ENCODE data around the gene SATB1. TPM values are rescaled to one million over a fixed set of nuclear protein-coding genes. Genes with fewer than 3 reads are reported as not detected.

The SATB1 gene
- total and polyA plus RNA-seq, 8 donors: 7.7 to 168 (median 54.5) TPM

DNA sequence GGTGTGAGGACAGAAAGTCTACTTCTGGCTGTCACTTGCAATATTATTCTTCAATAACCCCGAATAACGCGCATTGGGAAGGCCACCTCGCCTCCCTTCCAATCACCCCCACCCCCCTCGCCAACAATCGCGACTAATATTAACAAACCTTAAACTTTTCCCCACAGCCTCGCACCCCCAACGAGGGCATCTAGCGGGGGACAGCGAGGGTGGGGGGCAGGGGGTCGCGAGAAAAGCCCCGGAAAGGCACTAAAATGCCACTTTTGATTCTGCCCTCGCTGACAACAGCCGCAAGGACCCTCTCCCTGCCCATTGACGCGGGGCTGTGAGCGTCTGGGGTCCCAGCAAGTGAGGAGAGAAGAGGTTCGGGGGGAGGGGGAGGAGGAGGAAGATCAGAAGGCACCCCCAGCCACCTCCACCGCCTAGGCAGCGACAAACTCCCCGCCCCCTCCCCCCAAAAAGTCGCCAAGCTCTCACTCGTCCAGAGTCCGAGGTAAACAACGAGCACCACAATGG is 868 bp downstream of the SATB1 start:
- TF ChIP-seq EP300 (IDR thresholded peaks at IDR 0.05) (no peak), POLR2A (IDR thresholded peaks at IDR 0.05) (no peak), POLR2AphosphoS5 (IDR thresholded peaks at IDR 0.05) (no peak)
- TF ChIP-seq, protein P1, sequence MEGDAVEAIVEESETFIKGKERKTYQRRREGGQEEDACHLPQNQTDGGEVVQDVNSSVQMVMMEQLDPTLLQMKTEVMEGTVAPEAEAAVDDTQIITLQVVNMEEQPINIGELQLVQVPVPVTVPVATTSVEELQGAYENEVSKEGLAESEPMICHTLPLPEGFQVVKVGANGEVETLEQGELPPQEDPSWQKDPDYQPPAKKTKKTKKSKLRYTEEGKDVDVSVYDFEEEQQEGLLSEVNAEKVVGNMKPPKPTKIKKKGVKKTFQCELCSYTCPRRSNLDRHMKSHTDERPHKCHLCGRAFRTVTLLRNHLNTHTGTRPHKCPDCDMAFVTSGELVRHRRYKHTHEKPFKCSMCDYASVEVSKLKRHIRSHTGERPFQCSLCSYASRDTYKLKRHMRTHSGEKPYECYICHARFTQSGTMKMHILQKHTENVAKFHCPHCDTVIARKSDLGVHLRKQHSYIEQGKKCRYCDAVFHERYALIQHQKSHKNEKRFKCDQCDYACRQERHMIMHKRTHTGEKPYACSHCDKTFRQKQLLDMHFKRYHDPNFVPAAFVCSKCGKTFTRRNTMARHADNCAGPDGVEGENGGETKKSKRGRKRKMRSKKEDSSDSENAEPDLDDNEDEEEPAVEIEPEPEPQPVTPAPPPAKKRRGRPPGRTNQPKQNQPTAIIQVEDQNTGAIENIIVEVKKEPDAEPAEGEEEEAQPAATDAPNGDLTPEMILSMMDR (IDR thresholded peaks at IDR 0.05): no peak
- H3K27ac ChIP-seq: peak overlapping the region; percentile 83 to 93 (median 87)
- peaks cover 0 to 14% (median 7%) of the 10 kb centered on the region in 4 donors for H3K36me3 ChIP-seq
- intact Hi-C loops (cut with DNase I; ENCODE audit: low total_unique reads): no loop called here
- H3K9me3 ChIP-seq: no peaks in the 10 kb centered on the region
- peak in 1 of 2 donors; percentile 46 for DNase-seq
- WGBS, 5 donors: 0 to 1% (median 0%) methylated on average over 22 to 27 of the region's 27 CpGs
- H3K4me1 ChIP-seq: peaks cover 6 to 43% (median 26%) of the 10 kb centered on the region in 4 donors
- H3K27me3 ChIP-seq: no peaks in the 10 kb centered on the region
- peak overlapping the region; percentile 78 to 94 (median 86) for H3K4me3 ChIP-seq

- TF ChIP-seq, protein P1 (IDR thresholded peaks at IDR 0.05): no peak
- TF ChIP-seq POLR2A (IDR thresholded peaks at IDR 0.05) (no peak), EP300 (IDR thresholded peaks at IDR 0.05) (no peak), POLR2AphosphoS5 (IDR thresholded peaks at IDR 0.05) (no peak)
- no peaks in the 10 kb centered on the region for H3K9me3 ChIP-seq
- intact Hi-C loops (cut with DNase I; ENCODE audit: low total_unique reads): no loop called here
- DNase-seq: peak; percentile 48 to 80
- 2 to 5% (median 4%) methylated on average over 22 of the region's 22 CpGs for WGBS, 5 donors
- no peaks in the 10 kb centered on the region for H3K27me3 ChIP-seq
- H3K4me3 ChIP-seq: peak overlapping the region; percentile 78 to 94 (median 86)
- peaks cover 0 to 15% (median 7%) of the 10 kb centered on the region in 4 donors for H3K36me3 ChIP-seq
- peaks cover 6 to 47% (median 27%) of the 10 kb centered on the region in 4 donors for H3K4me1 ChIP-seq
- H3K27ac ChIP-seq: peak overlapping the region; percentile 83 to 93 (median 87)
These were observed 1.5 kb downstream of the SATB1 start for GRCh38 chr3:18423401-18424212.

DNA sequence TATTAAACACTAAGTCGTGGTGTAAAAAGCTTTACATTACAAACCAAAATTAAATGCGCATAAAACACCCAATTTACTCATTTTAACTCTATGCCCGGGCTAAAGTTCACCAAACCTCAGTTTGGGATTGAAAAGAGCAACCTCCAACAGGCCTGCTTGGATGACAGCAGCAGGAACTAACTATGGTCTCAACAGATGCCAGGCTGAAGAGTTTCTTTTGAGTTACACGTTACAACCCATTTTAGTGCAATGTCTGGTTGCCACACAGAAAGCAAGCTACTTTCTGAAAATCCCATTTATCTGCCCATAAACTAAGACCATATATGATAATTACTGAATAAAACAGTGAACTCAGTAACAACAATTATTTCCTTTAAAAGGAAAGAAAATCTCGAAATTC is 2.2 kb downstream of the SATB1 start:
- Histone ChIP-seq H3K27me3 (no peaks in the 10 kb centered on the region), H3K4me1 (peaks cover 6 to 50% (median 30%) of the 10 kb centered on the region in 4 donors), H3K27ac (peak overlapping the region in 4 of 5 donors; percentile 83 to 93 (median 90)), H3K4me3 (peak overlapping the region; percentile 78 to 94 (median 86)), H3K9me3 (no peaks in the 10 kb centered on the region), H3K36me3 (peaks cover 0 to 15% (median 10%) of the 10 kb centered on the region in 4 donors)
- TF ChIP-seq EP300 (IDR thresholded peaks at IDR 0.05): no peak
- TF ChIP-seq, protein P1 (IDR thresholded peaks at IDR 0.05): no peak
- TF ChIP-seq POLR2A (IDR thresholded peaks at IDR 0.05): no peak
- no peak for TF ChIP-seq POLR2AphosphoS5 (IDR thresholded peaks at IDR 0.05)
- intact Hi-C loops (cut with DNase I; ENCODE audit: low total_unique reads): no loop called here
- WGBS, 5 donors: 26 to 41% (median 34%) methylated on average over 5 of the region's 5 CpGs
- peak in 1 of 2 donors; percentile 23 for DNase-seq

- Histone ChIP-seq H3K4me1 (peaks cover 6 to 40% (median 23%) of the 10 kb centered on the region in 4 donors), H3K36me3 (peaks cover 4 to 32% (median 29%) of the 10 kb centered on the region in 4 donors), H3K27me3 (no peaks in the 10 kb centered on the region), H3K9me3 (no peaks in the 10 kb centered on the region), H3K27ac (no peak overlapping the region), H3K4me3 (no peak overlapping the region)
- no peak for DNase-seq
- TF ChIP-seq POLR2A (IDR thresholded peaks at IDR 0.05) (no peak), EP300 (IDR thresholded peaks at IDR 0.05) (no peak), POLR2AphosphoS5 (IDR thresholded peaks at IDR 0.05) (no peak)
- TF ChIP-seq, protein P1 (IDR thresholded peaks at IDR 0.05): no peak
- WGBS, 5 donors: 85 to 90% (median 88%) methylated on average over 9 of the region's 9 CpGs
- intact Hi-C loops (cut with DNase I; ENCODE audit: low total_unique reads): no loop called here
These were observed 4.6 kb downstream of the SATB1 start for GRCh38 chr3:18420555-18420954.
